HG03039 (cell line): ENCODE measurements around the gene UBE2E1.

ENCODE experiments used
- ATAC-seq: cut with Tn5 transposase; IDR thresholded peaks from one replicate; pipeline ENCODE4 v1.9.1; 2021; ENCODE audit warnings: mild to moderate bottlenecking, moderate library complexity; ENCODE audit not compliant: unreplicated experiment

The UBE2E1 gene

GRCh38 chr3:23795096-23795495 lies 10.7 kb upstream of the UBE2E1 start:
- ATAC-seq = no peak

DNA sequence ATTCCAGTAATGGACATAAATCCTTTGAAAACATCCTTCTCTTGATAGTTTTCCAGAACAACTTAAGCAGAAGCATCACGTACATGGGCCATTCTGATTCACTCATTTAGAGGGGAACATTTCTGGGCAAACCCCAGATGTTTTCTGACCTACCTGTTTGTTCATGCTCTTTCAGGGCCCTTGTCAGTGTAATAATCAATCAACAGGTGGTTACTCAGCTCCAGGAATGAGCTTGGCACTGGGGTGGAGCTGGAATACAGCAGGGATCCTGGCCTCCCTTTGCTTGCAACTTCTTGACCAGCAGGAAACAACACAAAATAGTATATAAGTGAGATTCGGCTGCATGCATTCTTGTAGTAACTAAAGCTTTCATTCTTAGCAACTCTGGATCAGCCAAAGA lies 9.2 kb upstream of the UBE2E1 start:
- ATAC-seq = no peak

GRCh38 chr3:23797491-23797890 lies 8.3 kb upstream of the UBE2E1 start:
- peak; percentile 78 for ATAC-seq

DNA sequence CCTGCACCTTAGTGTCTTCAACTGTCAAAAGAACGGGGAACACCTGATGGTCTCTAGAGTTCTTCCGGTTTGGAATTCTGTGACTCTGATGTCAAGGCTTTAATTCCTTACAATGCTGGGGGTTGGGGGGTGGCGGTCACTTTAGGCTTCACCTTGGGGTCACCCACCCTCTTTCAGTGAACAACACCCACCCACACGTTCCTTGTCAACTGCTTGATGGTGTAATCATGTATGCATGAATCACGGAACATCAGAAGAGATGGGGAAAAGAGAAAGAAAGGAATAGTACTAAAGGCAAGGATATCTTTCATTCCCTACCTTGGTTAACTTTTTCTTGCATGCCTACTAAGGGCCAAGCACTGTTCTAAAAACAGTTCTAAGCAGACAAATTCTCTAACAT lies 7.3 kb upstream of the UBE2E1 start:
- ATAC-seq = no peak

GRCh38 chr3:23798876-23799275 lies 6.9 kb upstream of the UBE2E1 start:
- ATAC-seq = no peak

DNA sequence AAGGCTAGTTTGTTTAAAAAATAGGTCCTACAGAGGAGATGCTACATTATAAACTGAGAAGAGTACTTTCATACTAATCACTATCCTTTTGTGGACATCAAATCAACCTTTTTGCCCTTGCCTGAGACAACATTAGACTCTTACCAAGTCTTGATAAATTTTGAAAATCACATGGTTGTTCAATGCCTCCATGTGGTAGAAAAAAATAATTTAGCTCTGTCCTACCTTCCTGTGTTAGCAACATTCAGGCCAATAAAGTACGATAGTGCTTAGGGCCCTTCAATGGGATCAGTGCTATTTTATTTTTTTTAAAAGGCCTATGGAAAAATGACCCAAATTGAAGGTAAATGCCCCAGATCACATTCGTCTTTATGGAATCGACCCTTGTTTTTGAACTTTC lies 5.0 kb upstream of the UBE2E1 start:
- no peak for ATAC-seq

- ATAC-seq = no peak
Measured at GRCh38 chr3:23804441-23805209, 1.1 kb upstream of the UBE2E1 start.

- ATAC-seq = no peak
Measured at GRCh38 chr3:23805210-23805632, 534 bp upstream of the UBE2E1 start.

GRCh38 chr3:23806534-23807423 lies 1.0 kb downstream of the UBE2E1 start:
- ATAC-seq = no peak

- ATAC-seq = no peak
Measured at GRCh38 chr3:23807424-23808015, 1.8 kb downstream of the UBE2E1 start.

DNA sequence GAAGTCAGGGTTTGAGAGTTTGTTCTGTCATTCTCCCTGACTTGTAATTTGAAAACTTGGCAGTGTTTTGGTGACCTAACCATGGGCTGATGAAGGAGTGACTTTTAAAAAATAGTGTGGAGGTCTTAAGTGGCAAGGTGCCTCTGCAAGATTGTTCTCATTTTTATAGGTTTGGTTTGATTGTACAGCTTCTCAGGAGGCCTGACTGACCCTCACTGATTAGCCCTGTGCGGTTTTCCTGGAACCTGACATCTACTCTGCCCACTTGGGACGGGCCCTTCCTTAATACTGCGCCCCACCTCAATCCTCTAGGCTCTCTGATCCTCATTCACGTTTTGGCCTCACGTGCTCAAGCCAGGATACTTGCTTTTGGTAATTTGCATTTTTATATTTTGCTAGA lies 2.8 kb downstream of the UBE2E1 start:
- ATAC-seq = no peak

GRCh38 chr3:23809294-23809693 lies 3.5 kb downstream of the UBE2E1 start:
- ATAC-seq = no peak

- no peak for ATAC-seq
Measured at GRCh38 chr3:23809840-23810342, 4.1 kb downstream of the UBE2E1 start.

GRCh38 chr3:23810343-23811184 lies 4.8 kb downstream of the UBE2E1 start:
- ATAC-seq = peak; percentile 23

DNA sequence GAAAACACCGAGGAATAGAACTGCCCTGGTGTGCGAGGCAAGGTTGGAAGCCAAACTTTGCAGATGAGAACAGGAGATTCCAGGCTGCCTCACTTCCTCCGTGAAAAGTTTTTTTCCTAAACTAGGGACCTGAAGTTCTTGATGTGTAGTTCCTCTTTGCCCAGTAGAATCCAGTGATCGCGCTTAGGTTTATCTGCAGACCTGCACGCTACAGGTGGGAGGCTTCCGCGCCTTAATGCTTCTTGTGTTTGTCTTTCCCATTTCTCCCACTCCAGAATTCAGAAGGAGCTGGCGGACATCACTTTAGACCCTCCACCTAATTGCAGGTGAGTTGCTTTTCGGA lies 5.4 kb downstream of the UBE2E1 start:
- ATAC-seq = no peak

GRCh38 chr3:23811919-23812318 lies 6.2 kb downstream of the UBE2E1 start:
- peak; percentile 44 for ATAC-seq

DNA sequence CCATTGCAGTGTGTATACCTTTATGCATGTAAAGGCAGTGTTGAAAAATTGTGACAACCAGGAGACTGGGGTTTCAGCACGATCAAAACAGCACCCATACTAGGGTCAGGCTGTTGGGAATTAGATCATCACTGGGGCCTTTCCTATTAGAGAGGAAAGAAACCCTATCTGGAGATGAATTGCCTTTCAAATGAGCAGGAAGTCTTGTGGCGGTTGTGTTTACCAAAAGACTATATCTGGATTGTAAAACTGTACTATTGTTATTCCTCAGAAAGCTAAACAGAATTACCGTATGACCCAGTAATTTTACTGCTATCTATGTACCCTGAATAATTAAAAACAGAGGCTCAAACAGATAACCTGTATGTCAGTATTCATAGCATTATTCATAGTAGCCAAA lies 10.1 kb downstream of the UBE2E1 start:
- no peak for ATAC-seq

GRCh38 chr3:23816721-23817120 lies 11.0 kb downstream of the UBE2E1 start:
- ATAC-seq = no peak

- ATAC-seq = no peak
Measured at GRCh38 chr3:23817508-23818223, 11.9 kb downstream of the UBE2E1 start.
